ENCODE results near the gene GPC5. TPM values are rescaled to one million over a fixed set of nuclear protein-coding genes. Genes with fewer than 3 reads are reported as not detected.
"Not testable (repeated sequence)": the region's sequence is repeated elsewhere in the genome, so short reads cannot be mapped to it uniquely, and the experiment has no call there.

Gene GPC5
- polyA plus RNA-seq, 3 donors, result 0.04 to 1.0 TPM; not detected in 1

GRCh38 chr13:91660076-91660415 is 261.6 kb downstream of the GPC5 start:
- H3K27ac ChIP-seq (ENCODE audit: low read depth, low read length), result no peak overlapping the region

GRCh38 chr13:91661692-91662490 is 263.5 kb downstream of the GPC5 start:
- 58 to 73% (median 71%) methylated on average over 4 of the region's 4 CpGs for WGBS, 3 donors
- H3K27ac ChIP-seq (ENCODE audit: low read depth, low read length), result no peak overlapping the region

GRCh38 chr13:91664039-91664438 is 265.6 kb downstream of the GPC5 start:
- 79 to 88% (median 85%) methylated on average over 3 of the region's 3 CpGs for WGBS, 3 donors

GRCh38 chr13:91667486-91667885 is 269.1 kb downstream of the GPC5 start:
- 78 to 88% (median 84%) methylated on average over 2 of the region's 2 CpGs for WGBS, 3 donors
- H3K27ac ChIP-seq (ENCODE audit: low read depth, low read length), result no peak overlapping the region

More at GRCh38 chr13:91664039-91664438, 265.6 kb downstream of the GPC5 start:
- H3K27ac ChIP-seq (ENCODE audit: low read depth, low read length), result no peak overlapping the region

GRCh38 chr13:91668866-91669495 is 270.6 kb downstream of the GPC5 start:
- WGBS, 3 donors, result 54 to 76% (median 74%) methylated on average over 5 of the region's 5 CpGs
- H3K27ac ChIP-seq (ENCODE audit: low read depth, low read length), result no peak overlapping the region

- WGBS, 3 donors, result 89 to 95% (median 90%) methylated on average over 15 of the region's 15 CpGs
- H3K27ac ChIP-seq (ENCODE audit: low read depth, low read length), result not testable (repeated sequence)
These were observed 275.9 kb downstream of the GPC5 start for GRCh38 chr13:91674347-91674746.

GRCh38 chr13:91684746-91685145 is 286.3 kb downstream of the GPC5 start:
- H3K27ac ChIP-seq (ENCODE audit: low read depth, low read length), result no peak overlapping the region
- 68 to 71% (median 68%) methylated on average over 3 of the region's 3 CpGs for WGBS, 3 donors

- WGBS, 3 donors, result 57 to 77% (median 71%) methylated on average over 6 of the region's 6 CpGs
- H3K27ac ChIP-seq (ENCODE audit: low read depth, low read length), result no peak overlapping the region
These were observed 292.5 kb downstream of the GPC5 start for GRCh38 chr13:91690944-91691343.

GRCh38 chr13:91693466-91693865 is 295.0 kb downstream of the GPC5 start:
- 91 to 94% (median 92%) methylated on average over 11 of the region's 11 CpGs for WGBS, 3 donors
- H3K27ac ChIP-seq (ENCODE audit: low read depth, low read length), result no peak overlapping the region

- no peak overlapping the region for H3K27ac ChIP-seq (ENCODE audit: low read depth, low read length)
- WGBS, 3 donors, result 91 to 97% (median 94%) methylated on average over 2 of the region's 2 CpGs
These were observed 299.9 kb downstream of the GPC5 start for GRCh38 chr13:91698308-91698707.

GRCh38 chr13:91698767-91699166 is 300.3 kb downstream of the GPC5 start:
- no peak overlapping the region for H3K27ac ChIP-seq (ENCODE audit: low read depth, low read length)
- 82 to 92% (median 92%) methylated on average over 3 of the region's 3 CpGs for WGBS, 3 donors

GRCh38 chr13:91699863-91700262 is 301.4 kb downstream of the GPC5 start:
- no peak overlapping the region for H3K27ac ChIP-seq (ENCODE audit: low read depth, low read length)

- H3K27ac ChIP-seq (ENCODE audit: low read depth, low read length), result no peak overlapping the region
These were observed 303.6 kb downstream of the GPC5 start for GRCh38 chr13:91701975-91702374.

- WGBS, 3 donors, result 0 to 77% (median 41%) methylated on average over 1 of the region's 1 CpG
- H3K27ac ChIP-seq (ENCODE audit: low read depth, low read length), result no peak overlapping the region
These were observed 304.0 kb downstream of the GPC5 start for GRCh38 chr13:91702411-91702810.

- WGBS, 3 donors, result 75 to 86% (median 83%) methylated on average over 3 of the region's 3 CpGs
- H3K27ac ChIP-seq (ENCODE audit: low read depth, low read length), result no peak overlapping the region
These were observed 306.0 kb downstream of the GPC5 start for GRCh38 chr13:91704398-91704797.

- WGBS, 3 donors, result 0 to 81% (median 28%) methylated on average over 1 of the region's 1 CpG
- H3K27ac ChIP-seq (ENCODE audit: low read depth, low read length), result no peak overlapping the region
These were observed 310.1 kb downstream of the GPC5 start for GRCh38 chr13:91708558-91708957.

GRCh38 chr13:91709180-91709579 is 310.8 kb downstream of the GPC5 start:
- WGBS, 3 donors, result 60 to 88% (median 73%) methylated on average over 3 of the region's 3 CpGs
- H3K27ac ChIP-seq (ENCODE audit: low read depth, low read length), result no peak overlapping the region

- H3K27ac ChIP-seq (ENCODE audit: low read depth, low read length), result no peak overlapping the region
These were observed 312.3 kb downstream of the GPC5 start for GRCh38 chr13:91710733-91711132.

GRCh38 chr13:91714855-91715254 is 316.4 kb downstream of the GPC5 start:
- H3K27ac ChIP-seq (ENCODE audit: low read depth, low read length), result no peak overlapping the region
- WGBS, 3 donors, result 42 to 55% (median 54%) methylated on average over 3 of the region's 3 CpGs

More at GRCh38 chr13:91710733-91711132, 312.3 kb downstream of the GPC5 start:
- WGBS, 3 donors, result 77 to 86% (median 80%) methylated on average over 3 of the region's 3 CpGs

- H3K27ac ChIP-seq (ENCODE audit: low read depth, low read length), result no peak overlapping the region
- 73 to 85% (median 81%) methylated on average over 7 of the region's 7 CpGs for WGBS, 3 donors
These were observed 318.1 kb downstream of the GPC5 start for GRCh38 chr13:91716436-91717065.
